Liver (tissue), 9 donors: ENCODE results near the gene PEAK3. TPM values are rescaled to one million over a fixed set of nuclear protein-coding genes. Genes with fewer than 3 reads are reported as not detected.
A peak's percentile ranks its signal among the peaks of the same experiment; 100 is the strongest.

Experiments used
- DNase-seq: peaks from one replicate; pipeline ENCODE4 v3.0.0-alpha.2; 2017; ENCODE audit warnings: low spot score
- H3K27ac ChIP-seq, 2 donors: one replicate each; pipeline ENCODE4 v1.7.0; 2013; ENCODE audit warnings: inconsistent platforms in 2 of 2, low read length in 2 of 2, control low read depth in 1 of 2, low read depth in 1 of 2, mild to moderate bottlenecking in 1 of 2
- H3K27me3 ChIP-seq, 4 donors: one replicate each; pipeline versions ENCODE4 v1.6.1 to v1.7.0; 2013; ENCODE audit warnings: low read length in 3 of 4, inconsistent platforms in 1 of 4, mild to moderate bottlenecking in 1 of 4, moderate library complexity in 1 of 4; ENCODE audit not compliant: control insufficient read depth in 4 of 4, insufficient read depth in 4 of 4
- H3K36me3 ChIP-seq, 4 donors: one replicate each; pipeline versions ENCODE4 v1.6.1 to v1.7.0; 2013; ENCODE audit warnings: low read length in 3 of 4, mild to moderate bottlenecking in 3 of 4, low read depth in 1 of 4, moderate library complexity in 1 of 4; ENCODE audit not compliant: control insufficient read depth in 4 of 4, insufficient read depth in 3 of 4
- H3K4me1 ChIP-seq, 4 donors: one replicate each; pipeline versions ENCODE4 v1.6.1 to v1.7.0; 2013; ENCODE audit warnings: low read length in 3 of 4, mild to moderate bottlenecking in 3 of 4, moderate library complexity in 1 of 4; ENCODE audit not compliant: control insufficient read depth in 4 of 4, insufficient read depth in 4 of 4
- H3K4me3 ChIP-seq, 3 donors: one replicate each; pipeline versions ENCODE4 v1.6.1 to v1.7.0; 2013; ENCODE audit warnings: low read length in 3 of 3, control low read depth in 1 of 3, low read depth in 1 of 3, mild to moderate bottlenecking in 1 of 3
- H3K9ac ChIP-seq, 2 donors: one replicate each; pipeline ENCODE4 v1.7.0; 2013; ENCODE audit warnings: low read length in 2 of 2, mild to moderate bottlenecking in 2 of 2, moderate library complexity in 2 of 2, control low read depth in 1 of 2, low read depth in 1 of 2
- H3K9me3 ChIP-seq, 4 donors: one replicate each; pipeline versions ENCODE4 v1.6.1 to v1.7.0; 2013; ENCODE audit warnings: low read length in 3 of 4; ENCODE audit not compliant: control insufficient read depth in 4 of 4
- ATF3 ChIP-seq: IDR thresholded peaks from 2 replicates; pipeline ENCODE4 v1.6.1; 2016; ENCODE audit warnings: antibody characterized with exemption
- CTCF ChIP-seq: fragments of 150-350 bp; IDR thresholded peaks from 2 replicates; pipeline ENCODE4 v1.5.1; 2017; ENCODE audit warnings: improper control_type of control experiment, low read depth, low read length; ENCODE audit not compliant: missing input control
- FOXA1 ChIP-seq: IDR thresholded peaks from 2 replicates; pipeline ENCODE4 v1.6.1; 2016; ENCODE audit warnings: antibody characterized with exemption
- FOXA2 ChIP-seq: IDR thresholded peaks from 2 replicates; pipeline ENCODE4 v1.6.1; 2016; ENCODE audit warnings: antibody characterized with exemption
- GABPA ChIP-seq, 2 donors: IDR thresholded peaks in 1 of 2; conservative IDR thresholded peaks in 1 of 2; 2 replicates each; pipeline ENCODE4 v1.6.1; 2016; ENCODE audit warnings: antibody characterized with exemption in 2 of 2, mild to moderate bottlenecking in 1 of 2, moderate library complexity in 1 of 2
- HNF4G ChIP-seq: IDR thresholded peaks from 2 replicates; pipeline ENCODE4 v1.6.1; 2016; ENCODE audit warnings: antibody characterized with exemption
- JUND ChIP-seq, 2 donors: IDR thresholded peaks; 2 replicates each; pipeline ENCODE4 v1.6.1; 2016; ENCODE audit warnings: antibody characterized with exemption in 2 of 2
- MAX ChIP-seq: IDR thresholded peaks from 2 replicates; pipeline ENCODE4 v1.6.1; 2016; ENCODE audit warnings: antibody characterized with exemption
- NR2F2 ChIP-seq: IDR thresholded peaks from 2 replicates; pipeline ENCODE4 v1.6.1; 2016; ENCODE audit warnings: antibody characterized with exemption
- RAD21 ChIP-seq, 2 donors: IDR thresholded peaks; 2 replicates each; pipeline ENCODE4 v1.6.1; 2016; ENCODE audit warnings: antibody characterized with exemption in 2 of 2, mild to moderate bottlenecking in 2 of 2
- REST ChIP-seq: IDR thresholded peaks from 2 replicates; pipeline ENCODE4 v1.6.1; 2016; ENCODE audit warnings: antibody characterized with exemption, mild to moderate bottlenecking
- RXRA ChIP-seq, 2 donors: IDR thresholded peaks; 2 replicates each; pipeline ENCODE4 v1.6.1; 2017 to 2018; ENCODE audit warnings: antibody characterized with exemption in 2 of 2, mild to moderate bottlenecking in 1 of 2
- SP1 ChIP-seq: IDR thresholded peaks from 2 replicates; pipeline ENCODE4 v1.6.1; 2018; ENCODE audit warnings: antibody characterized with exemption, mild to moderate bottlenecking
- TAF1 ChIP-seq: conservative IDR thresholded peaks from 2 replicates; pipeline ENCODE4 v1.6.1; 2016; ENCODE audit warnings: antibody characterized with exemption, mild to moderate bottlenecking
- YY1 ChIP-seq: IDR thresholded peaks from 2 replicates; pipeline ENCODE4 v1.6.1; 2016; ENCODE audit warnings: antibody characterized with exemption, mild to moderate bottlenecking
- ZBTB33 ChIP-seq: IDR thresholded peaks from 2 replicates; pipeline ENCODE4 v1.6.1; 2016; ENCODE audit warnings: antibody characterized with exemption
- WGBS: extraction: QIAGEN DNeasy Blood & Tissue Kit; methylation state at CpG from one replicate; pipeline ENCODE4 v1.1.7; 2013; 5-methylcytosine and 5-hydroxymethylcytosine counted together
- polyA plus RNA-seq, 2 donors: library from polyadenylated mRNA; stranded (reverse) in 1 of 2; unstranded in 1 of 2; fragments of 200-250 nt in 1 of 2; fragments of >200 nt in 1 of 2; fragmentation: Nextera tagmentation in 1 of 2; extraction: Ambion mirVana in 1 of 2; gene quantifications; one replicate each; pipeline versions ENCODE4 v1.2.1 to v1.2.3, GENCODE V29; 2013 to 2015
- total RNA-seq, 2 donors: library from RNA; depleted of rRNA; stranded (reverse); fragments of >200 nt; gene quantifications; one replicate each; pipeline ENCODE4 v1.2.3, GENCODE V29; 2014
- donor health status: healthy.
- donor health status: healthy.
- donor health status: healthy.
- donor health status: healthy.
- donor health status: healthy.

Gene PEAK3
- total and polyA plus RNA-seq, 4 donors = 0.09 to 0.67 (median 0.31) TPM

- TF ChIP-seq TAF1 (no peak), MAX (no peak), FOXA1 (no peak), FOXA2 (no peak), SP1 (peak; percentile 40), NR2F2 (no peak)
Observed at GRCh38 chr19:2330632-2331284, 48.8 kb upstream of the PEAK3 start (continued).

GRCh38 chr19:2330255-2330631 is 48.3 kb upstream of the PEAK3 start:
- H3K4me3 ChIP-seq = no peak overlapping the region
- H3K27ac ChIP-seq = peak overlapping the region in 1 of 2 donors; percentile 7
- no peaks in the 10 kb centered on the region for H3K36me3 ChIP-seq
- no peak overlapping the region for H3K9ac ChIP-seq
- no peak for DNase-seq
- H3K4me1 ChIP-seq = peaks cover 16 to 40% (median 33%) of the 10 kb centered on the region in 4 donors
- TF ChIP-seq GABPA (IDR thresholded peaks at IDR 0.05 in 1 of 2, conservative IDR thresholded peaks at IDR 0.05 in 1 of 2) (no peak), YY1 (no peak), ATF3 (no peak), JUND (IDR thresholded peaks at IDR 0.05) (no peak), RXRA (IDR thresholded peaks at IDR 0.05) (no peak), HNF4G (no peak), MAX (no peak)
- no peaks in the 10 kb centered on the region for H3K9me3 ChIP-seq
- 69% methylated on average over 10 of the region's 10 CpGs for WGBS
- no peaks in the 10 kb centered on the region for H3K27me3 ChIP-seq

GRCh38 chr19:2329501-2329916 is 47.5 kb upstream of the PEAK3 start:
- DNase-seq = no peak
- WGBS = 72% methylated on average over 13 of the region's 13 CpGs
- Histone ChIP-seq H3K9ac (no peak overlapping the region), H3K27ac (no peak overlapping the region), H3K4me1 (peaks cover 16 to 40% (median 33%) of the 10 kb centered on the region in 4 donors), H3K27me3 (no peaks in the 10 kb centered on the region), H3K4me3 (peak overlapping the region in 2 of 3 donors; percentile 86 to 90), H3K9me3 (no peaks in the 10 kb centered on the region), H3K36me3 (peaks cover 0 to under 1% (median 0%) of the 10 kb centered on the region in 4 donors)
- TF ChIP-seq NR2F2 (no peak), SP1 (no peak), CTCF (no peak), RXRA (IDR thresholded peaks at IDR 0.05) (no peak), MAX (no peak), JUND (IDR thresholded peaks at IDR 0.05) (no peak), ATF3 (no peak), RAD21 (IDR thresholded peaks at IDR 0.05) (no peak), TAF1 (no peak), REST (no peak), ZBTB33 (no peak), HNF4G (no peak)
